CD14-positive monocyte (primary cell): ENCODE results near the gene MTUS2. TPM values are rescaled to one million over a fixed set of nuclear protein-coding genes. Genes with fewer than 3 reads are reported as not detected.

Experiments used
- DNase-seq, 3 donors: peaks; one replicate each; pipeline ENCODE4 v3.0.0-alpha.2; 2011 to 2022
- H2AFZ ChIP-seq: 2 replicates; pipeline ENCODE4 v1.6.0; 2012; ENCODE audit warnings: mild to moderate bottlenecking, low read depth, low read length, inconsistent platforms; ENCODE audit not compliant: insufficient read depth, poor library complexity, severe bottlenecking
- H3K27ac ChIP-seq, 2 donors: 1 replicate in 1 of 2; 2 replicates in 1 of 2; pipeline ENCODE4 v1.5.1; 2012 to 2013; ENCODE audit warnings: low read length in 2 of 2, control low read depth in 1 of 2, inconsistent platforms in 1 of 2, low read depth in 1 of 2, mild to moderate bottlenecking in 1 of 2
- H3K27me3 ChIP-seq, 2 donors: one replicate each; pipeline versions ENCODE4 v1.6.0 to v1.6.1; 2011 to 2013; ENCODE audit warnings: low read length in 2 of 2; ENCODE audit not compliant: control insufficient read depth in 2 of 2, insufficient read depth in 2 of 2
- H3K36me3 ChIP-seq, 2 donors: replicated peaks in 1 of 2; 1 replicate in 1 of 2; 2 replicates in 1 of 2; pipeline versions ENCODE4 v1.5.1 to v1.6.1; 2012 to 2013; ENCODE audit warnings: low read length in 2 of 2, control low read depth in 1 of 2, inconsistent platforms in 1 of 2, mild to moderate bottlenecking in 1 of 2; ENCODE audit not compliant: insufficient read depth in 2 of 2, control insufficient read depth in 1 of 2
- H3K4me1 ChIP-seq, 2 donors: 1 replicate in 1 of 2; 2 replicates in 1 of 2; pipeline versions ENCODE4 v1.5.1 to v1.6.1; 2012 to 2013; ENCODE audit warnings: low read length in 2 of 2, control low read depth in 1 of 2, inconsistent platforms in 1 of 2, mild to moderate bottlenecking in 1 of 2, moderate library complexity in 1 of 2; ENCODE audit not compliant: insufficient read depth in 2 of 2, control insufficient read depth in 1 of 2
- H3K4me2 ChIP-seq: replicated peaks from 2 replicates; pipeline ENCODE3; 2012; ENCODE audit warnings: low read length, moderate library complexity, mild to moderate bottlenecking; ENCODE audit not compliant: poor library complexity, severe bottlenecking; ENCODE audit errors: extremely low read depth
- H3K4me3 ChIP-seq, 3 experiments: fragments of 200-600 bp in 1 of 3; sonication (generic) in 1 of 3; replicated peaks in 1 of 3; 1 replicate in 2 of 3; 2 replicates in 1 of 3; pipeline ENCODE4 v1.5.1; 2011 to 2013; ENCODE audit warnings: low read length in 3 of 3, mild to moderate bottlenecking in 3 of 3, control low read depth in 2 of 3, low read depth in 2 of 3, inconsistent platforms in 1 of 3, moderate library complexity in 1 of 3
- H3K79me2 ChIP-seq: 2 replicates; pipeline ENCODE4 v1.6.0; 2012; ENCODE audit warnings: mild to moderate bottlenecking, control low read depth, inconsistent platforms, low read length, moderate library complexity; ENCODE audit not compliant: insufficient read depth
- H3K9ac ChIP-seq: 2 replicates; pipeline ENCODE4 v1.6.0; 2017; ENCODE audit warnings: low read length, mild to moderate bottlenecking; ENCODE audit not compliant: insufficient read depth, poor library complexity, severe bottlenecking
- H3K9me3 ChIP-seq, 2 donors: replicated peaks in 1 of 2; 1 replicate in 1 of 2; 2 replicates in 1 of 2; pipeline versions ENCODE4 v1.5.1 to v1.6.1; 2012 to 2013; ENCODE audit warnings: low read length in 2 of 2, control low read depth in 1 of 2; ENCODE audit not compliant: control insufficient read depth in 1 of 2, insufficient read depth in 1 of 2
- H4K20me1 ChIP-seq: 2 replicates; pipeline ENCODE4 v1.6.0; 2012; ENCODE audit warnings: mild to moderate bottlenecking, low read length, control low read depth, moderate library complexity; ENCODE audit not compliant: insufficient read depth
- H3K27ac Mint-ChIP-seq, 7 donors: one replicate each; pipeline ENCODE4 v1.8.0; 2020; ENCODE audit warnings: mild to moderate bottlenecking in 7 of 7, mixed read lengths in 7 of 7, moderate library complexity in 6 of 7, inconsistent platforms in 2 of 7
- H3K27me3 Mint-ChIP-seq, 3 donors: one replicate each; pipeline ENCODE4 v1.8.0; 2021 to 2022; ENCODE audit warnings: low read depth in 3 of 3, mild to moderate bottlenecking in 3 of 3, mixed read lengths in 3 of 3, moderate library complexity in 3 of 3, inconsistent platforms in 1 of 3
- H3K36me3 Mint-ChIP-seq, 2 donors: one replicate each; pipeline ENCODE4 v1.8.0; 2020; ENCODE audit warnings: mixed read lengths in 2 of 2, inconsistent platforms in 1 of 2, mild to moderate bottlenecking in 1 of 2
- H3K4me1 Mint-ChIP-seq: one replicate; pipeline ENCODE4 v1.8.0; 2020; ENCODE audit warnings: mild to moderate bottlenecking, mixed read lengths
- H3K4me3 Mint-ChIP-seq, 2 donors: one replicate each; pipeline ENCODE4 v1.8.0; 2020; ENCODE audit warnings: mild to moderate bottlenecking in 2 of 2, mixed read lengths in 2 of 2, moderate library complexity in 1 of 2
- H3K9me3 Mint-ChIP-seq, 7 donors: one replicate each; pipeline ENCODE4 v1.8.0; 2020 to 2022; ENCODE audit warnings: mixed read lengths in 7 of 7, mild to moderate bottlenecking in 6 of 7, moderate library complexity in 6 of 7, inconsistent platforms in 2 of 7
- CTCF ChIP-seq: fragments of 200-600 bp; IDR thresholded peaks from one replicate; pipeline ENCODE4 v1.8.0; 2022; ENCODE audit warnings: antibody characterized with exemption, mild to moderate bottlenecking
- WGBS: methylation state at CpG from one replicate; pipeline ENCODE4 v1.1.5; 2013; ENCODE audit warnings: missing lambda C conversion rate; ENCODE audit not compliant: insufficient coverage; 5-methylcytosine and 5-hydroxymethylcytosine counted together
- intact Hi-C, 2 donors: fragments of 100-400 bp; cut with micrococcal nuclease; formaldehyde crosslinking; loops; one replicate each; pipeline versions ENCODE4 v1.15.0 to v1.15.1; 2023
- polyA plus RNA-seq, 3 donors: library from polyadenylated mRNA; depleted of rRNA in 1 of 3; unstranded in 2 of 3; stranded (reverse) in 1 of 3; fragments of 300-500 nt in 2 of 3; fragments of >200 nt in 1 of 3; fragmentation: Illumina TruSeq in 2 of 3; gene quantifications; 1 replicate in 2 of 3; 2 replicates in 1 of 3; pipeline ENCODE4 v1.2.3, GENCODE V29; 2012 to 2021

MTUS2 gene
- polyA plus RNA-seq, 3 donors = 0.04 TPM; not detected in 2

GRCh38 chr13:29490561-29490885 lies 670.4 kb downstream of the MTUS2 start:
- H3K4me2 ChIP-seq = no peak overlapping the region
- H3K9ac ChIP-seq = no peak overlapping the region
- no peak overlapping the region for H3K4me3 ChIP-seq
- no peaks in the 10 kb centered on the region for H3K27me3 ChIP-seq
- Mint-ChIP-seq H3K36me3 (no peaks in the 10 kb centered on the region), H3K4me1 (peaks cover 22% of the 10 kb centered on the region), H3K27ac (no peak overlapping the region), H3K27me3 (peaks cover 0 to 4% (median 3%) of the 10 kb centered on the region in 3 donors), H3K4me3 (no peak overlapping the region), H3K9me3 (no peaks in the 10 kb centered on the region)
- H3K36me3 ChIP-seq = no peaks in the 10 kb centered on the region
- no peak for TF ChIP-seq CTCF
- H3K4me1 ChIP-seq = peaks cover 20 to 22% of the 10 kb centered on the region in 2 donors
- H3K79me2 ChIP-seq = no peaks in the 10 kb centered on the region
- no peak overlapping the region for H3K27ac ChIP-seq
- no peaks in the 10 kb centered on the region for H3K9me3 ChIP-seq
- WGBS = 95% methylated on average over 9 of the region's 9 CpGs
- H2AFZ ChIP-seq = no peak overlapping the region
- intact Hi-C loops = loop anchor here in 1 of 2 donors (10.0 kb wide), 1 partner anchor 904 kb away; no protein-coding TSS in a partner anchor
- no peak for DNase-seq
- no peaks in the 10 kb centered on the region for H4K20me1 ChIP-seq

DNA sequence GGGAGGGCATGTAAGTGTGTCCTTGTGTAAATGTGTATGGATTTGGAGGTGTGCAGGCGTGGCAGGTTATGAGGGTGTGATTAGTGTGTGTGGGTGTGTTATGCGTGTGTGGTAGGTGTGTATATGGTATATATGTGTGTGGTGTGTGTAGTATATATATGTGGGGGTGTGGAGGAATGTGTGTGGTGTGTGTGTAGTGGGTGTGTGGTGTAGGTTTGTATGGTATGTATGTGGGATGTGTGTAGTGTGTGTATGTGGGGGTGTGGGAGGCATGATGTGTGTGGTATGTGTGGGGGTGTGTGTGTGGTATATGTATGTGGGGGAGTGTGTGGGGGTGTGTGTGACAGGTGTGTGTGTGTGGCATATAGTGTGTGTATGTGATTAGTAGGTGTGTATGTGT lies 671.1 kb downstream of the MTUS2 start:
- WGBS = 95% methylated on average over 2 of the region's 2 CpGs

More for the DNA sequence above, 671.1 kb downstream of the MTUS2 start:
- Histone ChIP-seq H3K79me2 (no peaks in the 10 kb centered on the region), H3K27ac (no peak overlapping the region), H3K9ac (no peak overlapping the region), H2AFZ (no peak overlapping the region), H3K4me2 (no peak overlapping the region), H3K9me3 (no peaks in the 10 kb centered on the region), H3K4me1 (peaks cover 27 to 29% of the 10 kb centered on the region in 2 donors), H3K36me3 (no peaks in the 10 kb centered on the region), H4K20me1 (no peaks in the 10 kb centered on the region), H3K4me3 (no peak overlapping the region), H3K27me3 (no peaks in the 10 kb centered on the region)
- no peak overlapping the region for H3K4me3 Mint-ChIP-seq
- peaks cover 29% of the 10 kb centered on the region for H3K4me1 Mint-ChIP-seq
- intact Hi-C loops = loop anchor here in 1 of 2 donors (10.0 kb wide), 1 partner anchor 904 kb away; no protein-coding TSS in a partner anchor
- peaks cover 0 to 4% (median 3%) of the 10 kb centered on the region in 3 donors for H3K27me3 Mint-ChIP-seq
- H3K27ac Mint-ChIP-seq = no peak overlapping the region
- TF ChIP-seq CTCF = no peak
- DNase-seq = no peak
- no peaks in the 10 kb centered on the region for H3K9me3 Mint-ChIP-seq
- no peaks in the 10 kb centered on the region for H3K36me3 Mint-ChIP-seq
